Measurements from ENCODE around the gene SPTBN2. TPM values are rescaled to one million over a fixed set of nuclear protein-coding genes. Genes with fewer than 3 reads are reported as not detected.
"Not testable (repeated sequence)": the region's sequence is repeated elsewhere in the genome, so short reads cannot be mapped to it uniquely, and the experiment has no call there.

SPTBN2 gene
- total RNA-seq, 1 experiment from 2014 or later: 7.3 TPM

DNA sequence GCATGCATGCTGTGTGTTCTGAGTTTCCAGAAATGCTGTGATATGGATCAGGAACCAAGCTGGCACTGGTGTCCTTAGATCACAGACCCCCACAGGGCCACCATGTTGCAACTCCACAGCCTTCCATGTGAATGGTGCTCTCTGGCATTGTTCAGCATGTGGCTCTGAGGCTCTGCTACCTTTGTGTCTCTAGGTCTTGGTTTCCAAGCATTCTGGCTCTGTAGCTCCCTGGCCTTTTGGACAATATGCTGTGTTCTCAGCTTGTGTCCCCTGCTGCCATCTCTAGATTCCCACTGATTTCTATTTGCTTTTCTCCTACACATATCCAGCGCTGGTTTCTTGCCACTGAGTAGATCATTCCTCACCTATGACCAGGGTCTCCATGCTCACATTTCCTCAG, 3.9 kb downstream of the SPTBN2 start:
- CTCF ChIA-PET: interaction anchor here (1.0 kb wide), 1 partner anchor 86 kb away, joined by 3 read pairs; no protein-coding TSS in a partner anchor
- Histone ChIP-seq H3K36me3 (ENCODE audit: control insufficient read depth, insufficient read depth, low read length) (no peaks in the 10 kb centered on the region), H3K27ac (ENCODE audit: low read length) (no peak overlapping the region), H3K4me3 (ENCODE audit: low read depth in 2 of 2, low read length in 2 of 2) (no peak overlapping the region), H3K4me1 (ENCODE audit: control insufficient read depth, insufficient read depth, low read length) (peaks cover 6% of the 10 kb centered on the region; the same call in 1 of the 2 replicates), H3K9me3 (ENCODE audit: control insufficient read depth, insufficient read depth, low read depth, low read length) (no peaks in the 10 kb centered on the region), H3K27me3 (ENCODE audit: control insufficient read depth, insufficient read depth, low read length) (peaks cover 22% of the 10 kb centered on the region)
- in situ Hi-C loops (cut with HindIII; ENCODE audit: low pct_unique_long_range_greater_than_20kb, low sequenced_read_pairs) (no loop called here), intact Hi-C loops (cut with micrococcal nuclease; ENCODE audit: unreplicated experiment) (no loop called here)
- TF ChIP-seq, protein P1, sequence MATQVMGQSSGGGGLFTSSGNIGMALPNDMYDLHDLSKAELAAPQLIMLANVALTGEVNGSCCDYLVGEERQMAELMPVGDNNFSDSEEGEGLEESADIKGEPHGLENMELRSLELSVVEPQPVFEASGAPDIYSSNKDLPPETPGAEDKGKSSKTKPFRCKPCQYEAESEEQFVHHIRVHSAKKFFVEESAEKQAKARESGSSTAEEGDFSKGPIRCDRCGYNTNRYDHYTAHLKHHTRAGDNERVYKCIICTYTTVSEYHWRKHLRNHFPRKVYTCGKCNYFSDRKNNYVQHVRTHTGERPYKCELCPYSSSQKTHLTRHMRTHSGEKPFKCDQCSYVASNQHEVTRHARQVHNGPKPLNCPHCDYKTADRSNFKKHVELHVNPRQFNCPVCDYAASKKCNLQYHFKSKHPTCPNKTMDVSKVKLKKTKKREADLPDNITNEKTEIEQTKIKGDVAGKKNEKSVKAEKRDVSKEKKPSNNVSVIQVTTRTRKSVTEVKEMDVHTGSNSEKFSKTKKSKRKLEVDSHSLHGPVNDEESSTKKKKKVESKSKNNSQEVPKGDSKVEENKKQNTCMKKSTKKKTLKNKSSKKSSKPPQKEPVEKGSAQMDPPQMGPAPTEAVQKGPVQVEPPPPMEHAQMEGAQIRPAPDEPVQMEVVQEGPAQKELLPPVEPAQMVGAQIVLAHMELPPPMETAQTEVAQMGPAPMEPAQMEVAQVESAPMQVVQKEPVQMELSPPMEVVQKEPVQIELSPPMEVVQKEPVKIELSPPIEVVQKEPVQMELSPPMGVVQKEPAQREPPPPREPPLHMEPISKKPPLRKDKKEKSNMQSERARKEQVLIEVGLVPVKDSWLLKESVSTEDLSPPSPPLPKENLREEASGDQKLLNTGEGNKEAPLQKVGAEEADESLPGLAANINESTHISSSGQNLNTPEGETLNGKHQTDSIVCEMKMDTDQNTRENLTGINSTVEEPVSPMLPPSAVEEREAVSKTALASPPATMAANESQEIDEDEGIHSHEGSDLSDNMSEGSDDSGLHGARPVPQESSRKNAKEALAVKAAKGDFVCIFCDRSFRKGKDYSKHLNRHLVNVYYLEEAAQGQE (IDR thresholded peaks at IDR 0.05; ENCODE audit: insufficient read depth in 1 of 2, low read depth in 2 of 2, low read length in 1 of 2): no peak
- no peak for ATAC-seq
- POLR2A ChIA-PET: no interaction called here
- BruUV-seq (replicated peaks): no TSS peak
- no peak for DNase-seq (ENCODE audit: low read depth, low spot score)

DNA sequence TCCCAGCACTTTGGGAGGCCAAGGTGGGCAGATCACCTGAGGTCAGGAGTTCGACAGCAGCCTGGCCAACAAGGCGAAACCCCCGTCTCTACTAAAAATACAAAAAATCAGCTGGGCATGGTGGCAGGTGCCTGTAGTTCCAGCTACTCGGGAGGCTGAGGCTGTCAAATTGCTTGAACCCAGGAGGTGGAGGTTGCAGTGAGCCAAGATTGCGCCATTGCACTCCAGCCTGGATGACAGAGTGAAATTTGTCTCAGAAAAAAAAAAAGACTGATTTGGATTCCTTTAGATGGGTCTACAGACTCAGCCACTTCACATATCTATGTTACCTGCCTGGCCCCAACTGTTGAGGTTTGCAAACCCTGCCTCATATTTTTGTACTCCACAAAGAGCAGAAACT, 4.8 kb downstream of the SPTBN2 start:
- H3K4me3 ChIP-seq (ENCODE audit: low read depth in 2 of 2, low read length in 2 of 2); ATAC-seq; H3K27ac ChIP-seq (ENCODE audit: low read length); DNase-seq (ENCODE audit: low read depth, low spot score); H3K4me1 ChIP-seq (ENCODE audit: control insufficient read depth, insufficient read depth, low read length); BruUV-seq (replicated peaks); intact Hi-C loops (cut with micrococcal nuclease; ENCODE audit: unreplicated experiment); H3K9me3 ChIP-seq (ENCODE audit: control insufficient read depth, insufficient read depth, low read depth, low read length); H3K36me3 ChIP-seq (ENCODE audit: control insufficient read depth, insufficient read depth, low read length); in situ Hi-C loops (cut with HindIII; ENCODE audit: low pct_unique_long_range_greater_than_20kb, low sequenced_read_pairs); CTCF ChIA-PET: not testable (repeated sequence)
- peaks cover 21% of the 10 kb centered on the region for H3K27me3 ChIP-seq (ENCODE audit: control insufficient read depth, insufficient read depth, low read length)
- POLR2A ChIA-PET: interaction anchor here (0.6 kb wide), 1 partner anchor 33 kb away, joined by 3 read pairs; no protein-coding TSS in a partner anchor

DNA sequence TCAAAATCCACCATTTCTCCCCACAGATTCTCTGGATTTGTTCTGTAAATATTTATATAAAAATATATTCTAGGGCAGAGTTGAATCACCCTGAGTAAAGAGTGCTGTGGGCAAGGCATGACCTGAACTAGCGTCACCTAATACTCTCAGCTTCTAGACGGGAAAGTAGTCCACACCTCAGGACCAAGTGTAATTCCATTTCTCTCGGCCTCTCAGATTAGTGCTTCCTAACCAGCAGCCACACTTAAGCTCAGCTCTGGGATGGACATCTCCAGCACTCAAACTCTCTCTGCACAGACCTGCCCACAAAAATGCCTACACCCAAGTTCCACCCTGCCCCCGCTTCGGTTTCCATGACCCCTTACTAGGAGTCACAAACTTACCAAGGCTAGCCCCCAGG, 5.3 kb downstream of the SPTBN2 start:
- DNase-seq (ENCODE audit: low read depth, low spot score): no peak
- no peak for ATAC-seq
- Histone ChIP-seq H3K4me3 (ENCODE audit: low read depth in 2 of 2, low read length in 2 of 2) (no peak overlapping the region), H3K27ac (ENCODE audit: low read length) (no peak overlapping the region), H3K9me3 (ENCODE audit: control insufficient read depth, insufficient read depth, low read depth, low read length) (no peaks in the 10 kb centered on the region), H3K4me1 (ENCODE audit: control insufficient read depth, insufficient read depth, low read length) (peaks cover 6% of the 10 kb centered on the region; the same call in 1 of the 2 replicates), H3K36me3 (ENCODE audit: control insufficient read depth, insufficient read depth, low read length) (no peaks in the 10 kb centered on the region), H3K27me3 (ENCODE audit: control insufficient read depth, insufficient read depth, low read length) (peaks cover 17% of the 10 kb centered on the region)
- TF ChIP-seq POLR2AphosphoS5 (IDR thresholded peaks at IDR 0.05; ENCODE audit: low read depth, low read length) (no peak), TCF7L2 (IDR thresholded peaks at IDR 0.05; ENCODE audit: low read depth, low read length) (no peak), SIN3A (IDR thresholded peaks at IDR 0.05; ENCODE audit: borderline replicate concordance, insufficient read depth, low read depth, low read length) (no peak)
- TF ChIP-seq, protein P2, sequence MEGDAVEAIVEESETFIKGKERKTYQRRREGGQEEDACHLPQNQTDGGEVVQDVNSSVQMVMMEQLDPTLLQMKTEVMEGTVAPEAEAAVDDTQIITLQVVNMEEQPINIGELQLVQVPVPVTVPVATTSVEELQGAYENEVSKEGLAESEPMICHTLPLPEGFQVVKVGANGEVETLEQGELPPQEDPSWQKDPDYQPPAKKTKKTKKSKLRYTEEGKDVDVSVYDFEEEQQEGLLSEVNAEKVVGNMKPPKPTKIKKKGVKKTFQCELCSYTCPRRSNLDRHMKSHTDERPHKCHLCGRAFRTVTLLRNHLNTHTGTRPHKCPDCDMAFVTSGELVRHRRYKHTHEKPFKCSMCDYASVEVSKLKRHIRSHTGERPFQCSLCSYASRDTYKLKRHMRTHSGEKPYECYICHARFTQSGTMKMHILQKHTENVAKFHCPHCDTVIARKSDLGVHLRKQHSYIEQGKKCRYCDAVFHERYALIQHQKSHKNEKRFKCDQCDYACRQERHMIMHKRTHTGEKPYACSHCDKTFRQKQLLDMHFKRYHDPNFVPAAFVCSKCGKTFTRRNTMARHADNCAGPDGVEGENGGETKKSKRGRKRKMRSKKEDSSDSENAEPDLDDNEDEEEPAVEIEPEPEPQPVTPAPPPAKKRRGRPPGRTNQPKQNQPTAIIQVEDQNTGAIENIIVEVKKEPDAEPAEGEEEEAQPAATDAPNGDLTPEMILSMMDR (IDR thresholded peaks at IDR 0.05): no peak
- TF ChIP-seq, protein P1 (IDR thresholded peaks at IDR 0.05; ENCODE audit: insufficient read depth in 1 of 2, low read depth in 2 of 2, low read length in 1 of 2): no peak
- ChIA-PET CTCF (no interaction called here), POLR2A (interaction anchor here (0.6 kb wide), 1 partner anchor 33 kb away, joined by 3 read pairs; no protein-coding TSS in a partner anchor)
- intact Hi-C loops (cut with micrococcal nuclease; ENCODE audit: unreplicated experiment) (no loop called here), in situ Hi-C loops (cut with HindIII; ENCODE audit: low pct_unique_long_range_greater_than_20kb, low sequenced_read_pairs) (no loop called here)
- no TSS peak for BruUV-seq (replicated peaks)
